Bone marrow (tissue), 2 donors: Measurements from ENCODE around the gene MRPS25.

Source experiments
- DNase-seq, 2 donors: peaks; one replicate each; lab custom pipeline; 2025; lab: John Stamatoyannopoulos, UW

The MRPS25 gene

GRCh38 chr3:15064835-15065549 lies at the start of gene MRPS25:
Gene MRPS25 (minus strand): TSS chr3:15065315. CDS start chr3:15065194, 121 bp downstream.
- peak; percentile 64 to 87 for DNase-seq

GRCh38 chr3:15113884-15114283 lies 48.8 kb upstream of the MRPS25 start:
- DNase-seq, result no peak

- no peak for DNase-seq
Observed at GRCh38 chr3:15113471-15113870, 48.4 kb upstream of the MRPS25 start.

GRCh38 chr3:15112011-15112410 lies 46.9 kb upstream of the MRPS25 start:
- no peak for DNase-seq

- DNase-seq, result no peak
Observed at GRCh38 chr3:15110206-15110605, 45.1 kb upstream of the MRPS25 start.

- DNase-seq, result no peak
Observed at GRCh38 chr3:15108869-15109268, 43.8 kb upstream of the MRPS25 start.

GRCh38 chr3:15108082-15108545 lies 43.0 kb upstream of the MRPS25 start:
- peak; percentile 4 to 39 for DNase-seq

- DNase-seq, result no peak
Observed at GRCh38 chr3:15107075-15107947, 42.2 kb upstream of the MRPS25 start.

GRCh38 chr3:15102836-15103235 lies 37.7 kb upstream of the MRPS25 start:
- DNase-seq, result no peak

GRCh38 chr3:15102256-15102655 lies 37.1 kb upstream of the MRPS25 start:
- no peak for DNase-seq

- DNase-seq, result no peak
Observed at GRCh38 chr3:15099364-15100098, 34.4 kb upstream of the MRPS25 start.

- peak; percentile 89 to 93 for DNase-seq
Observed at GRCh38 chr3:15098503-15099363, 33.6 kb upstream of the MRPS25 start, which contains the start of gene RBSN. Gene RBSN (minus strand): TSS chr3:15099148. CDS start chr3:15096120, 3,028 bp downstream.

GRCh38 chr3:15097891-15098290 lies 32.8 kb upstream of the MRPS25 start:
- DNase-seq, result peak; percentile 14 to 58

GRCh38 chr3:15096046-15096445 lies 30.9 kb upstream of the MRPS25 start:
- no peak for DNase-seq

GRCh38 chr3:15094187-15094875 lies 29.2 kb upstream of the MRPS25 start:
- no peak for DNase-seq

- no peak for DNase-seq
Observed at GRCh38 chr3:15092686-15093085, 27.6 kb upstream of the MRPS25 start.

- no peak for DNase-seq
Observed at GRCh38 chr3:15091575-15091974, 26.5 kb upstream of the MRPS25 start.

GRCh38 chr3:15089201-15089600 lies 24.1 kb upstream of the MRPS25 start:
- DNase-seq, result no peak

- no peak for DNase-seq
Observed at GRCh38 chr3:15086699-15087098, 21.6 kb upstream of the MRPS25 start.

- DNase-seq, result no peak
Observed at GRCh38 chr3:15086263-15086662, 21.1 kb upstream of the MRPS25 start.

GRCh38 chr3:15083252-15083651 lies 18.1 kb upstream of the MRPS25 start:
- DNase-seq, result no peak
